Stimulated activated CD4-positive, alpha-beta T cell treated with anti-CD3 and anti-CD28 coated beads, Interleukin-1b, Interleukin-23, amount 100 ng/mL, for 24 hours (primary cell): ENCODE data around the gene ANKRD63.

Experiments
- DNase-seq, 4 experiments: peaks; one replicate each; pipeline ENCODE4 v3.0.0-alpha.2; 2020; ENCODE audit warnings: low read depth in 4 of 4, low spot score in 1 of 4

ANKRD63 gene

GRCh38 chr15:40279437-40280141 is 3.3 kb downstream of the ANKRD63 start:
- DNase-seq, result peak; percentile 52 to 80 (median 54)

- no peak for DNase-seq
Measured at GRCh38 chr15:40278026-40278425, 4.8 kb downstream of the ANKRD63 start.

- DNase-seq, result no peak
Measured at GRCh38 chr15:40277471-40277870, 5.4 kb downstream of the ANKRD63 start.

- no peak for DNase-seq
Measured at GRCh38 chr15:40276927-40277326, 5.9 kb downstream of the ANKRD63 start.

- no peak for DNase-seq
Measured at GRCh38 chr15:40275954-40276353, 6.9 kb downstream of the ANKRD63 start.

GRCh38 chr15:40275523-40275922 is 7.3 kb downstream of the ANKRD63 start:
- DNase-seq, result no peak

GRCh38 chr15:40274350-40275274 is 8.3 kb downstream of the ANKRD63 start:
- peak; percentile 74 to 94 (median 84) for DNase-seq

GRCh38 chr15:40273428-40273827 is 9.4 kb downstream of the ANKRD63 start:
- no peak for DNase-seq

- DNase-seq, result no peak
Measured at GRCh38 chr15:40272485-40273056, 10.3 kb downstream of the ANKRD63 start.

- DNase-seq, result no peak
Measured at GRCh38 chr15:40271685-40272484, 11.0 kb downstream of the ANKRD63 start.

GRCh38 chr15:40270246-40270995 is 12.4 kb downstream of the ANKRD63 start:
- DNase-seq, result no peak

- DNase-seq, result no peak
Measured at GRCh38 chr15:40269604-40270003, 13.3 kb downstream of the ANKRD63 start.

- DNase-seq, result no peak
Measured at GRCh38 chr15:40267670-40268069, 15.2 kb downstream of the ANKRD63 start.

GRCh38 chr15:40266828-40267304 is 16.0 kb downstream of the ANKRD63 start:
- DNase-seq, result no peak

- DNase-seq, result no peak
Measured at GRCh38 chr15:40265875-40266274, 17.0 kb downstream of the ANKRD63 start.

GRCh38 chr15:40265355-40265754 is 17.5 kb downstream of the ANKRD63 start:
- DNase-seq, result no peak

- DNase-seq, result no peak
Measured at GRCh38 chr15:40264321-40265153, 18.3 kb downstream of the ANKRD63 start.

- DNase-seq, result no peak
Measured at GRCh38 chr15:40263024-40263754, 19.7 kb downstream of the ANKRD63 start.

GRCh38 chr15:40259021-40259420 is 23.8 kb downstream of the ANKRD63 start:
- no peak for DNase-seq
